Astrocyte of the cerebellum (primary cell): Measurements from ENCODE around the gene ACOXL.

Experiments
- DNase-seq: peaks from one replicate; pipeline ENCODE4 v3.0.0-alpha.2; 2011; ENCODE audit warnings: low read depth
- H3K4me3 ChIP-seq: 2 replicates; pipeline ENCODE4 v1.5.1; 2011; ENCODE audit warnings: mild to moderate bottlenecking, low read depth, low read length, moderate library complexity
- CTCF ChIP-seq: IDR thresholded peaks from 2 replicates; pipeline ENCODE4 v1.5.1; 2012; ENCODE audit warnings: low read length, low read depth, moderate library complexity, mild to moderate bottlenecking; ENCODE audit errors: missing control alignments
- in situ Hi-C: cut with HindIII; loops from 2 replicates; pipeline ENCODE4 v1.10.0; 2017; ENCODE audit warnings: low sequenced_read_pairs

ACOXL gene

DNA sequence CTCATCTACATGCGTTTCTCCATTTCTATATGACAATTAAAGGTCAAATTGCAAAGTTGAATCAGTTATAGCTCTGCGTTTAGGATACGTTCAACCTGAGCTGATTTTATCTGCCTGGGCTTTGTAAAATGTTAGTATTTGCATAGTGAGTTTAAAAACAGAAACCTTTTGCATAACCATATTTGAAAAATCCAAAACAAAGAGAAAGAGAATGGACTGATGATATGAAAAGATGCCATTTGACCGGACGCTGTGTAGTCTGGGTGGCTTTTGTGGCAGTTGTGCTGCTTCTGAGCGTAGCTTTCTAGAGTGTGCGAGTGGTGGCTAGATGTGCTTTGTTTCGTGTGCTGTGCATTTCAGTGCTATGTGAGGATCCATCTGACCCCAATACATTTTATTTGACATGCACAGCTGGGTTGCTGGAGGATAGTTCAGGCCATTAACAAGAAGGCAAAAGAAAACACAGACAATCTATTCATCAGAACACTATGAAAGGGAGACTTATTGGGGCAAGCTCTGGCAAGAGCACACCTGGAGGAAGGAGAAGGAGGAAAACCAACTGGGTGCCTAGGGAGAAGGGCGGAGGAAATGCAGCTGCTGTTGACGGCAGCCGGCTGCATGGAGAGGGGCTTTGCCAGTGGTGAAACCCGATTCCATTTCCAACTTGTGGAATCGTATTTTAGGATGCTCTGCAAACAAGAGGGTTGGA, 126.8 kb downstream of the ACOXL start:
- in situ Hi-C loops: no loop called here
- no peak for TF ChIP-seq CTCF
- DNase-seq: no peak
- no peak overlapping the region for H3K4me3 ChIP-seq

DNA sequence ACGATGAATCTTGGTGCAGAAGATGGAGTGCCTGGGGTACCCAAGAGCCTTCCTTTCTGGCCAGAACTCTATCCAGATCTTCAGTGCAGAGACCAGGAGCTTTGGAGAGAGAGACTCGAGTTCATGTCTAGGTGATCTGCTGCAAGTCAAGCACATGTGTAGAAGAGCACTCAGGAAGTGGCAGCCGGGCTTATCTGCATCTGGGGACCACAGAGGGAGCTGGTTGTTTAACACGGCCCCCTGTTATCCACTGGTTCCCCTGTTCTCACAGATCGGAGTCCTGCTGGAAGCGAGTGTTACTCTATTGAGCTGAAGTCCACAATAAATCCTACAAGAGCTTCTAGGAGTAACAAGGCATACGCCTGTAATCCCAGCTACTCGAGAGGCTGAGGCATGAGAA, 128.3 kb downstream of the ACOXL start:
- TF ChIP-seq CTCF: no peak
- H3K4me3 ChIP-seq: no peak overlapping the region
- no peak for DNase-seq
- in situ Hi-C loops: no loop called here

GRCh38 chr2:110861616-110862260, 129.4 kb downstream of the ACOXL start:
- no peak overlapping the region for H3K4me3 ChIP-seq
- in situ Hi-C loops: no loop called here
- no peak for DNase-seq
- no peak for TF ChIP-seq CTCF

DNA sequence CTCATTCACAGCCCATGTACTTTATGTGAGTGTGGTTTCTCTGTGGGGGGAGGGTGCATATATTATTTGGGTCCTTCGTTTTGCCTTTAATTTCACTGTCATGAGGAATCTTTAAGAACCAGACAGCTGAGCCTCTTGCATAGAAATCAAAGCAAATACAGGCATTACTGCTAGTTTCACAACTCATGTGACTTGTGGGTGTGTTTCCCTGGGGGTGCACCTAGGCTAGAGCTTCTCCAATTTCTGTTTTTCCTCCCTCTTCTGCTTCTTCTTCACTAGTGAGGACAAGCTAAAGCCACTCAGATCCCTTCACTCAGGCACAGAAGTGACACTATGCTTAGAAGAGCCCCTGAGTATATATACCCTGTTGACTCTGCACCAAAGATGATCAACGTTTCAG, 131.4 kb downstream of the ACOXL start:
- in situ Hi-C loops: no loop called here
- TF ChIP-seq CTCF: no peak
- no peak overlapping the region for H3K4me3 ChIP-seq
- DNase-seq: no peak

GRCh38 chr2:110864176-110864575, 131.8 kb downstream of the ACOXL start:
- TF ChIP-seq CTCF: no peak
- in situ Hi-C loops: no loop called here

DNA sequence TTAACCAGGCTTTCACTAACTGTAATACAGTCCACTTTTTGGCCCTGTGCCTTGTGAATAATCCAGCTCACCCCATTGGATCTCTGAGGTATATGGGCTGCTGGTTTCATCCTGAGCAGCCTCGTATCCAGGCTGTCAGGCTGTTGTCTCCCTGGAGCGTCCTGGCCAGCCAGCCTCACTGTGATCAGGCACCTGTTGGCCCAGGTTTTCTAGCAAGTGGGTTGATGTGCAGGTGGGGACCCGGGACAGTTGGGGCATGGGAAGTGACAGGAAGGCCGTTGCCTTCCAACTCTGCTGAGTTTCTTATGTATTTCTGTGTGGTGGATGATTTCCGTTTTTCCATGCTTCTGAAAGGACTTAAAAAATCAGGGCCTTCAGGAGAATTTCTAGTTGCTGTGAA, 132.4 kb downstream of the ACOXL start:
- TF ChIP-seq CTCF: no peak
- in situ Hi-C loops: loop anchor here (5.0 kb wide), 1 partner anchor 47 kb away; no protein-coding TSS in a partner anchor
- H3K4me3 ChIP-seq: no peak overlapping the region
- DNase-seq: no peak

More at GRCh38 chr2:110864176-110864575, 131.8 kb downstream of the ACOXL start:
- no peak overlapping the region for H3K4me3 ChIP-seq
- DNase-seq: no peak
